Peyer's patch (tissue), 4 donors: Measurements from ENCODE around the gene EDNRA. TPM values are rescaled to one million over a fixed set of nuclear protein-coding genes. Genes with fewer than 3 reads are reported as not detected.
A peak's percentile ranks its signal among the peaks of the same experiment; 100 is the strongest.
"Not testable (repeated sequence)": the region's sequence is repeated elsewhere in the genome, so short reads cannot be mapped to it uniquely, and the experiment has no call there.

Experiments used
- DNase-seq, 3 donors: peaks; one replicate each; pipeline ENCODE4 v3.0.0-alpha.2; 2017 to 2019
- H3K27ac ChIP-seq, 4 donors: fragments of 200-600 bp; sonication (generic); one replicate each; pipeline ENCODE4 v1.5.1; 2016 to 2019
- H3K27me3 ChIP-seq, 2 donors: fragments of 200-600 bp; sonication (generic); one replicate each; pipeline ENCODE4 v1.5.1; 2019
- H3K36me3 ChIP-seq, 3 donors: fragments of 200-600 bp; sonication (generic); one replicate each; pipeline ENCODE4 v1.5.1; 2016 to 2019
- H3K4me1 ChIP-seq, 4 donors: fragments of 200-600 bp; sonication (generic); one replicate each; pipeline ENCODE4 v1.5.1; 2016 to 2019
- H3K4me3 ChIP-seq, 4 donors: fragments of 200-600 bp; sonication (generic); 1 replicate in 3 of 4; 2 replicates in 1 of 4; pipeline ENCODE4 v1.5.1; 2016 to 2019; ENCODE audit warnings: mild to moderate bottlenecking in 1 of 4
- H3K9me3 ChIP-seq, 4 donors: fragments of 200-600 bp; sonication (generic); one replicate each; pipeline ENCODE4 v1.5.1; 2016 to 2019; ENCODE audit warnings: mild to moderate bottlenecking in 1 of 4
- CTCF ChIP-seq, 6 experiments: fragments of 450-650 bp in 4 of 6; fragments of 200-600 bp in 2 of 6; sonication (generic) in 1 of 6; IDR thresholded peaks; one replicate each; pipeline ENCODE4 v1.5.1; 2017 to 2019; ENCODE audit warnings: antibody characterized with exemption in 6 of 6, mild to moderate bottlenecking in 3 of 6, moderate library complexity in 1 of 6
- POLR2A ChIP-seq, 2 donors: fragments of 450-650 bp; IDR thresholded peaks; one replicate each; pipeline ENCODE4 v1.5.1; 2017; ENCODE audit warnings: antibody characterized with exemption in 2 of 2, mild to moderate bottlenecking in 2 of 2, moderate library complexity in 2 of 2
- total RNA-seq, 4 donors: library from RNA; depleted of rRNA; stranded (reverse); fragments of >200 nt; gene quantifications; one replicate each; pipeline ENCODE4 v1.1.0, GENCODE V29; 2016

The EDNRA gene
- total RNA-seq = 1 to 10 TPM in 2 of 4 donors, under 1 TPM in 2; 0.38 to 7.4 (median 1.6) TPM

- no peak for DNase-seq
- peak within 1 kb of the TSS in 2 of 4 donors; percentile 35 to 55 for H3K27ac ChIP-seq
Measured at GRCh38 chr4:147480891-147481576, at the start of gene EDNRA. Gene EDNRA, plus strand, starts transcription at chr4:147481097. Its CDS starts 4,585 bp downstream, at chr4:147485682.

GRCh38 chr4:147434370-147434769 lies 46.5 kb upstream of the EDNRA start:
- not testable (repeated sequence) for H3K9me3 ChIP-seq, H3K4me1 ChIP-seq, H3K36me3 ChIP-seq, H3K27me3 ChIP-seq, H3K27ac ChIP-seq, DNase-seq, H3K4me3 ChIP-seq

More at GRCh38 chr4:147480891-147481576, at the start of gene EDNRA:
- no peaks in the 10 kb centered on the region for H3K36me3 ChIP-seq
- TF ChIP-seq POLR2A (IDR thresholded peaks at IDR 0.05) (no peak), CTCF (IDR thresholded peaks at IDR 0.05) (no peak)
- peak within 1 kb of the TSS; percentile 13 to 46 (median 29) for H3K4me3 ChIP-seq
- H3K4me1 ChIP-seq = no peaks in the 10 kb centered on the region
- no peaks in the 10 kb centered on the region for H3K9me3 ChIP-seq
- no peaks in the 10 kb centered on the region for H3K27me3 ChIP-seq

- H3K9me3 ChIP-seq = no peaks in the 10 kb centered on the region
- TF ChIP-seq POLR2A (IDR thresholded peaks at IDR 0.05) (no peak), CTCF (IDR thresholded peaks at IDR 0.05) (no peak)
- no peak for DNase-seq
- no peaks in the 10 kb centered on the region for H3K36me3 ChIP-seq
- no peak overlapping the region for H3K27ac ChIP-seq
- no peaks in the 10 kb centered on the region for H3K27me3 ChIP-seq
- H3K4me1 ChIP-seq = no peaks in the 10 kb centered on the region
- H3K4me3 ChIP-seq = no peak overlapping the region
Measured at GRCh38 chr4:147440442-147440841, 40.5 kb upstream of the EDNRA start.

- H3K36me3 ChIP-seq = no peaks in the 10 kb centered on the region
- H3K27ac ChIP-seq = no peak overlapping the region
- H3K4me3 ChIP-seq = no peak overlapping the region
- H3K9me3 ChIP-seq = no peaks in the 10 kb centered on the region
- H3K4me1 ChIP-seq = no peaks in the 10 kb centered on the region
- DNase-seq = no peak
- TF ChIP-seq POLR2A (IDR thresholded peaks at IDR 0.05) (no peak), CTCF (IDR thresholded peaks at IDR 0.05) (no peak)
- no peaks in the 10 kb centered on the region for H3K27me3 ChIP-seq
Measured at GRCh38 chr4:147447786-147448185, 33.1 kb upstream of the EDNRA start.

- no peak for DNase-seq
- Histone ChIP-seq H3K27ac (no peak overlapping the region), H3K4me1 (no peaks in the 10 kb centered on the region), H3K27me3 (no peaks in the 10 kb centered on the region), H3K4me3 (no peak overlapping the region), H3K9me3 (no peaks in the 10 kb centered on the region), H3K36me3 (no peaks in the 10 kb centered on the region)
- TF ChIP-seq CTCF (IDR thresholded peaks at IDR 0.05) = no peak
- TF ChIP-seq POLR2A (IDR thresholded peaks at IDR 0.05) = no peak
Measured at GRCh38 chr4:147453561-147454141, 27.2 kb upstream of the EDNRA start.

GRCh38 chr4:147456706-147457105 lies 24.2 kb upstream of the EDNRA start:
- H3K4me3 ChIP-seq = no peak overlapping the region
- H3K9me3 ChIP-seq = no peaks in the 10 kb centered on the region

More at GRCh38 chr4:147456706-147457105, 24.2 kb upstream of the EDNRA start:
- no peaks in the 10 kb centered on the region for H3K36me3 ChIP-seq
- no peaks in the 10 kb centered on the region for H3K4me1 ChIP-seq
- no peak for TF ChIP-seq POLR2A (IDR thresholded peaks at IDR 0.05)
- no peak for TF ChIP-seq CTCF (IDR thresholded peaks at IDR 0.05)
- DNase-seq = no peak
- no peak overlapping the region for H3K27ac ChIP-seq
- H3K27me3 ChIP-seq = no peaks in the 10 kb centered on the region
